Measurements from ENCODE around the gene PFN3. TPM values are rescaled to one million over a fixed set of nuclear protein-coding genes. Genes with fewer than 3 reads are reported as not detected.

PFN3 gene
- total RNA-seq, 1 donor from 2014 or later: not detected

- TF ChIP-seq CTCF (IDR thresholded peaks at IDR 0.05): no peak
- Mint-ChIP-seq H3K27me3 (ENCODE audit: unreplicated experiment) (no peaks in the 10 kb centered on the region), H3K4me3 (ENCODE audit: unreplicated experiment) (no peak overlapping the region), H3K27ac (ENCODE audit: unreplicated experiment) (no peak overlapping the region), H3K4me1 (ENCODE audit: unreplicated experiment) (no peaks in the 10 kb centered on the region), H3K9me3 (ENCODE audit: unreplicated experiment) (no peaks in the 10 kb centered on the region), H3K36me3 (ENCODE audit: unreplicated experiment) (peaks cover 29% of the 10 kb centered on the region)
- no peak for DNase-seq (ENCODE audit: extremely low spot score, unreplicated experiment)
Measured at GRCh38 chr5:177434942-177435738, 34.7 kb upstream of the PFN3 start.

GRCh38 chr5:177434437-177434836 lies 34.0 kb upstream of the PFN3 start:
- H3K27ac Mint-ChIP-seq (ENCODE audit: unreplicated experiment): no peak overlapping the region
- H3K27me3 Mint-ChIP-seq (ENCODE audit: unreplicated experiment): no peaks in the 10 kb centered on the region
- DNase-seq (ENCODE audit: extremely low spot score, unreplicated experiment): no peak
- no peaks in the 10 kb centered on the region for H3K4me1 Mint-ChIP-seq (ENCODE audit: unreplicated experiment)
- H3K4me3 Mint-ChIP-seq (ENCODE audit: unreplicated experiment): no peak overlapping the region
- TF ChIP-seq CTCF (IDR thresholded peaks at IDR 0.05): no peak
- peaks cover 27% of the 10 kb centered on the region for H3K36me3 Mint-ChIP-seq (ENCODE audit: unreplicated experiment)
- H3K9me3 Mint-ChIP-seq (ENCODE audit: unreplicated experiment): no peaks in the 10 kb centered on the region

- H3K4me3 Mint-ChIP-seq (ENCODE audit: unreplicated experiment): no peak overlapping the region
- no peaks in the 10 kb centered on the region for H3K27me3 Mint-ChIP-seq (ENCODE audit: unreplicated experiment)
- TF ChIP-seq CTCF (IDR thresholded peaks at IDR 0.05): no peak
- peaks cover 25% of the 10 kb centered on the region for H3K36me3 Mint-ChIP-seq (ENCODE audit: unreplicated experiment)
- no peaks in the 10 kb centered on the region for H3K9me3 Mint-ChIP-seq (ENCODE audit: unreplicated experiment)
- peaks cover 6% of the 10 kb centered on the region for H3K4me1 Mint-ChIP-seq (ENCODE audit: unreplicated experiment)
- no peak for DNase-seq (ENCODE audit: extremely low spot score, unreplicated experiment)
- H3K27ac Mint-ChIP-seq (ENCODE audit: unreplicated experiment): no peak overlapping the region
Measured at GRCh38 chr5:177433658-177434217, 33.3 kb upstream of the PFN3 start.

GRCh38 chr5:177432839-177433657 lies 32.6 kb upstream of the PFN3 start:
- H3K36me3 Mint-ChIP-seq (ENCODE audit: unreplicated experiment): peaks cover 21% of the 10 kb centered on the region
- no peak for DNase-seq (ENCODE audit: extremely low spot score, unreplicated experiment)
- TF ChIP-seq CTCF (IDR thresholded peaks at IDR 0.05): no peak
- no peak overlapping the region for H3K27ac Mint-ChIP-seq (ENCODE audit: unreplicated experiment)
- no peaks in the 10 kb centered on the region for H3K9me3 Mint-ChIP-seq (ENCODE audit: unreplicated experiment)
- peaks cover 8% of the 10 kb centered on the region for H3K4me1 Mint-ChIP-seq (ENCODE audit: unreplicated experiment)
- no peak overlapping the region for H3K4me3 Mint-ChIP-seq (ENCODE audit: unreplicated experiment)
- H3K27me3 Mint-ChIP-seq (ENCODE audit: unreplicated experiment): no peaks in the 10 kb centered on the region
